Fibroblast of skin of abdomen (primary cell): ENCODE results near the gene AKIRIN1. TPM values are rescaled to one million over a fixed set of nuclear protein-coding genes. Genes with fewer than 3 reads are reported as not detected.
"Not testable (repeated sequence)": the region's sequence is repeated elsewhere in the genome, so short reads cannot be mapped to it uniquely, and the experiment has no call there.

Source experiments
- DNase-seq: peaks from one replicate; pipeline ENCODE4 v3.0.0-alpha.2; 2013
- polyA plus RNA-seq, 2 experiments: library from polyadenylated mRNA; unstranded; fragments of 120-200 nt; gene quantifications; one replicate each; pipeline ENCODE4 v1.2.1, GENCODE V29; 2013; ENCODE audit not compliant: insufficient read length in 2 of 2

The AKIRIN1 gene, protein sequence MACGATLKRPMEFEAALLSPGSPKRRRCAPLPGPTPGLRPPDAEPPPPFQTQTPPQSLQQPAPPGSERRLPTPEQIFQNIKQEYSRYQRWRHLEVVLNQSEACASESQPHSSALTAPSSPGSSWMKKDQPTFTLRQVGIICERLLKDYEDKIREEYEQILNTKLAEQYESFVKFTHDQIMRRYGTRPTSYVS
- polyA plus RNA-seq (2013, experiment 1 of 2; ENCODE audit: insufficient read length) = 51.5 TPM
- 53.0 TPM for polyA plus RNA-seq (2013, experiment 2 of 2; ENCODE audit: insufficient read length)

DNA sequence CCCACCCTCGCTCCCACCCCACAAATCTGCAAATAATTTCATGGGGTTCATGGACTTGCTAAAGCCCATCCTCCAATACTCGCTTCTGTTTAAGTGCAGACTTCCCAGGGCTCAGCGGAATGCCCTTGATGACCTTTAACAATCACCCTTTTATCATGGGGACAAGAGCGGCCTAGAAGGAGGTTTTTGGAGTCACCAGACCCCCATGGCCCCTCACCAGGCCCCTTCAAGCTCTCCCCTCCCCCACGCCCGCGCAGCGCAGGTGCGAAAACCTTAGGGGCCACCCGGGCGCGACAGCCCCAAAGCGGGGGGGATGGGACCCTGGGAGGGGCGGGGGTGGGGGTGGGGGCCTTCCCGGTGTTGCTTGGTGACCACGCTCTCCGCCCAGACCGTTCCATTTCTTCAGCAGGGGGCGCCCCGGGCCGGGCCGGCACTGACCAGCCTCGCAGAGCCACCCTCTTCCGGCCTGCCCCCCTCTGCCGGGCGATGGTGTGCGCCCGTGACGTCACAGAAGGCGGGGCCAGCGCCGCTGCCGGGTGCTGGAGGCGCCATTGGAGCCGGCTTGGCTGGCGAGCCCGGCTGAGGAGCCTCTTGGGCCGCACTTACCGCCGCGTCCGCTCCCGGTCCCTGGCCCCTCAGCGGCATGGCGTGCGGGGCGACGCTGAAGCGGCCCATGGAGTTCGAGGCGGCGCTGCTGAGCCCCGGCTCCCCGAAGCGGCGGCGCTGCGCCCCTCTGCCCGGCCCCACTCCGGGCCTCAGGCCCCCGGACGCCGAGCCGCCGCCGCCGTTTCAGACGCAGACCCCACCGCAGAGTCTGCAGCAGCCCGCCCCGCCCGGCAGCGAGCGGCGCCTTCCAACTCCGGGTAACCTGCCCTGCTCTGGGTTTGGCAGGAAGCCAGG is at the start of gene AKIRIN1:
Gene AKIRIN1 (plus strand): TSS at position 539 of the 900 bp plus-strand sequence. CDS start 105 bp downstream, at position 644.
- peak; percentile 98 for DNase-seq

- no peak for DNase-seq
Observed at GRCh38 chr1:38941527-38942019, 49.5 kb upstream of the AKIRIN1 start, which contains the start of gene RHBDL2. Gene RHBDL2, minus strand, starts transcription at chr1:38941830. Its CDS starts 22,618 bp downstream, at chr1:38919212.

DNA sequence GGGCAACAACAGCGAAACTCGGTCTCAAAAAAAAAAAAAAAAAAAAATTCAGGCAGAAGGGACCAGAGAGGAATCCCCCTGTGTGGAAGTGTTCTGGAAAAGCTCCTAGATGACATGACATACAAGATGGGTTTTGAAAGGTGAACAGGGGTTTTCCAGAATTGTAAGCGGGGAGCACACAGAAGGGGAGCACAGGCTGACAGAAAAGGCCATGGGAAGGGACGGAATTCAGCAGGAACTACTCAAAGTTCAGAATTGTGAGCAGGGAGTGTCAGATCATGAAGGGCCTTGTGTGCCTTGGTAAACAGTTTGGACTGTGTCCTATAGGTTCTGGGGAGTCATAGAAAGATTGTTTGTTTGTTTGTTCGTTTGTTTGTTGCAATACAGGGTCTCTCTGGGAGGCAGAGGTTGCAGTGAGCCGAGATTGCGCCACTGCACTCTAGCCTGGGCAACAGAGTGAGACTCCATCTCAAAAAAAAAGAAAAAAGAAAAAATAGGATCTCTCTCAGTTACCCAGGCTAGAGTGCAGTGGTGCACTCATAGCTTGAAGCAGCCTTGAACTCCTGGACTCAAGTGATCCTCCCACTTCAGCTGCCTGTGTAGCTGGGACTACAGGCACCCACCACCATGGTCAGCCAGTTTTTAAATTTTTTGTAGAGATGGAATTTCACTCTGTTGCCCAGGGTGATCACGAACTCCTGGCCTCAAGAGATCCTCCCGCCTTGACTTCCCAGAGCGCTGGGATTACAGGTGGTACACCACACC is 48.2 kb upstream of the AKIRIN1 start:
- DNase-seq = no peak

GRCh38 chr1:38944547-38944946 is 46.5 kb upstream of the AKIRIN1 start:
- no peak for DNase-seq

- DNase-seq = no peak
Observed at GRCh38 chr1:38950553-38950952, 40.5 kb upstream of the AKIRIN1 start.

DNA sequence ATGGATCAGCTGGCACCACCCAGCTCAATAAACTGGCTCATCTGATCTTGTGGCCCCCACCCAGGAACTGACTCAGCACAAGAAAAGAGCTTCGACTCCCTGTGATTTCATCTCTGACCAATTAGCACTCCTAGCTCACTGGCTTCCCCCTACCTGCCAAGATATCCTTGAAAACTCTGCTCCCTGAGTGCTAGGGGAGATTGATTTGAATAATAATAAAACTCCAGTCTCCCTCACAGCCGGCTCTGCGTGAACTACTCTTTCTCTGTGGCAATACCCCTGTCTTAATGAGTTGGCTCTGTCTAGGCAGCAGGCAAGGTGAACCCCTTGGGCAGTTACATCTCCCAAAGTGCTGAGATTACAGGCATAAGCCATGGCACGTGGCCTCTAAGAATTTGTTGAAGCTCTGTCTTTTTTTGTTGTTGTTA is 37.6 kb upstream of the AKIRIN1 start:
- DNase-seq = no peak

- DNase-seq = peak; percentile 33
Observed at GRCh38 chr1:38958967-38959366, 32.1 kb upstream of the AKIRIN1 start.

- DNase-seq = peak; percentile 81
Observed at GRCh38 chr1:38962113-38962512, 29.0 kb upstream of the AKIRIN1 start.

DNA sequence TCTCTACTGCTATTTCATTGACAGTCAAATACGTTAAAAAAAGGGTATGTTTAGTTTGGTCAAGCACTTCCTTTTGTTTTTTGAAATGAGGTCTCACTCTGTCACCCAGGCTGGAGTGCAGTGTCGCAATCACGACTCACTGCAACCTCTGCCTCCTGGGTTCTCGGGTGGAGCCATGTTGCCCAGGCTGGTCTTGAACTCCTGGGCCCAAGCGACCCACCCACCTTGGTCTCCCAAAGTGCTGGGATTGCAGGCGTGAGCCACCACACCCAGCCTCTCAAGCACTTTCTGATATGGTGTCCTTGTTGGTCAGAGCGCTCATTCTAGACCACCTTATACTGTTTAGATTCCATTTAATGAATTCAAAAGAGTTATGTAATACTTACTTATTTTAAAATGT is 28.5 kb upstream of the AKIRIN1 start:
- DNase-seq = peak; percentile 11

- DNase-seq = no peak
Observed at GRCh38 chr1:38964140-38964548, 26.9 kb upstream of the AKIRIN1 start.

DNA sequence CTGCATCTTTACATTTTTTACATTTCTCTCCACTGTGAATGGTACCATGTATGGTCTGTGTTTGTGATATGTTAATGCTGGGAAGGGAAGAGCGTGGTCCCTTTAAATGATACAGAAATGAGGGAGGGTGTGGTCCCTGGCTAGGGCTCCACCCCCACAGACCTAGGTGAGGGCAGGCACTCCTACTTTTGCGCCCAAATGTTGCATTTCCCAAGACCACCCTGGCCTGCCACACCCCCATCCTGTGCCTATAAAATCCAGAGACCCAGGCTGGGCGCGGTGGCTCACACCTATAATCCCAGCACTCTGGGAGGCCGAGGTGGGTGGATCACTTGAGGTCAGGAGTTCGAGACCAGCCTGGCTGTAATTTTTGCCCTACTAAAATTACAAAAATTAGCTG is 17.9 kb upstream of the AKIRIN1 start:
- DNase-seq = not testable (repeated sequence)

GRCh38 chr1:38973659-38974437 is 17.2 kb upstream of the AKIRIN1 start:
- no peak for DNase-seq

DNA sequence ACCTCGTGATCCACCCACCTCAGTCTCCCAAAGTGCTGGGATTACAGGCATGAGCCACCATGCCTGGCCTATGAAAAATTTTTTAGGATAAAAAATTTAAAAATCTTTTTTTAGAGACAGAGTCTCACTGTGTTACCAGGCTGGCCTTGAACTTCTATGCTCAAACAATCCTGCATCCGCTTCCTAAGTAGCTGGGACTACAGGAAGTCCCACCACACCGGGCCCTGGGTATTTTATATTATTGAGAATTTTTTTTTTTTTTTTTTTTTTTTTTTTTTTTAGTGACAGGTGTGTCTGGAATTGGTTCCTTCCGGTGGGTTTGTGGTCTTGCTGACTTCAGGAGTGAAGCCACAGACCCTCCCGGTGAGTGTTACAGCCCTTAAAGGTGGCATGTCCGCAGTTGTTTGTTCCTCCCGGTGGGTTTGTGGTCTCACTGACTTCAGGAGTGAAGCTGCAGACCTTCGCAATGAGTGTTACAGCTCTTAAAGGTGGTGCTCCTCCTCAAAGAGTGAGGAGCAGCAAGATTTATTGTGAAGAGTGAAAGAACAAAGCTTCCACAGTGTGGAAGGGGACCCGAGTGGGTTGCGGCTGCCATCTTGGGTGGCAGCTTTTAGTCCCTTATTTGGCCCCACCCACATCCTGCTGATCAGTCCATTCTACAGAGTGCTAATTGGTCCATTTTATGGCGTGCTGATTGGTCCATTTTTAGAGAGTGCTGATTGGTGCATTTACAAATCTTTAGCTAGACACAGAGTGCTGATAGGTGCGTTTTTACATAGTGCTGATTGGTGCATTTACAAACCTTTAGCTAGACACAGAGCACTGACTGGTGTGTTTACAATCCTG is 13.5 kb upstream of the AKIRIN1 start:
- not testable (repeated sequence) for DNase-seq

GRCh38 chr1:38978245-38978542 is 12.9 kb upstream of the AKIRIN1 start:
- not testable (repeated sequence) for DNase-seq

GRCh38 chr1:38979380-38979779 is 11.7 kb upstream of the AKIRIN1 start:
- not testable (repeated sequence) for DNase-seq

DNA sequence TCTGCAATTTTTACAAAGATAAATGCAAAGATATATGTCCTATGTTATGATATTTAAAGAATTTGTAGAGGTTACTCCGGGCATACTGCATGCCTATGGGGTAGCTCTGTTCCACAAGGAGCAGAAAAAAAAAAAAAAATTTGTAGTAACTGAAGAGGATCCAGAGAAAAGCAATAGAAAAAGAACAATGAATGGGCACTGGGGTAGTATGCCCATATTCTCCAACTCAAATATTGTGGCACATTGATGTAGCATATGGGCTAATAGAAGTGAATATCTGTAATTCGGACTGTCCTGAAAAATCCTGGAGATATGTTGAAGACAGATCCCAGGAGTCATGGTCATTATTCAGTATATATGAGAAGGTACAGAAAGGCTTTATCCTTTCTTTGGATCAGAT is 1.1 kb upstream of the AKIRIN1 start:
- no peak for DNase-seq

GRCh38 chr1:38990386-38990737 is 714 bp upstream of the AKIRIN1 start:
- no peak for DNase-seq

DNA sequence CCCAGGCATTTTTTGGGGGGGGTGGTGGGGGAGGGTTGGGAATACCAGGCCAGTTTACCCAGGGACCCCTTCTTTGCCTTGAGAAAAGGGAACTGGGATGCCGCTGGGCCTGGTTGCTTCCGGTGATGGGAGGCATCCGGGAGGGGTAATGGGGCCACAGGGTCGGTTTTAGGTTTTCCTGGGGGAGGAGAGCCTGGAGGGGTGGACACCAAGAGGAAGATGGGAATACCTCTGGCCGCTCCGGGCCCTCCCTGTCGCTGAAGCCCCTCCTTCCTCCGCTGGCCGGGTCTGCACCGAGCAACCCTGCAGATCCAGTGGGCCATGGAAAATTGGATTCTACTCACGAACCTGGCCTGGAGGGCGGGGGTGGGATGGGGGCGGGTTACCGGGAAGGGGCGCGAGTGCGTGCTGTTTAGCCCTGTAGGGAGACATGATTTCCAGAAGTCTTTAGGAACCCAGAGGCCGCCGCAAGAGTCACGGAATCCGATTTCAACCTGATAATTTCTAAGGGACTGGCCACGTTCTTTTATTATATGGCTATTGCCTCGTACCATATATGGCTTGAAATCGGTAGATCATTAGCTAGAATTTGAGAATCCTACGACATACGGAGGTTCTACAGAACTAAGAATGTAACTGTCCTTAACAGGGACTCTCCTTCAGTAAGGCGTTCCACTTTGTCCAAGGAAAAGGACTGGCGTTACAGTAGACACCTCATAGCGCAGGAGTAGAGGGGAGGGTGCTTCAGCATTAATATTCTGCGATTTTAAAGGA is 749 bp downstream of the AKIRIN1 start:
- DNase-seq = peak; percentile 29

DNA sequence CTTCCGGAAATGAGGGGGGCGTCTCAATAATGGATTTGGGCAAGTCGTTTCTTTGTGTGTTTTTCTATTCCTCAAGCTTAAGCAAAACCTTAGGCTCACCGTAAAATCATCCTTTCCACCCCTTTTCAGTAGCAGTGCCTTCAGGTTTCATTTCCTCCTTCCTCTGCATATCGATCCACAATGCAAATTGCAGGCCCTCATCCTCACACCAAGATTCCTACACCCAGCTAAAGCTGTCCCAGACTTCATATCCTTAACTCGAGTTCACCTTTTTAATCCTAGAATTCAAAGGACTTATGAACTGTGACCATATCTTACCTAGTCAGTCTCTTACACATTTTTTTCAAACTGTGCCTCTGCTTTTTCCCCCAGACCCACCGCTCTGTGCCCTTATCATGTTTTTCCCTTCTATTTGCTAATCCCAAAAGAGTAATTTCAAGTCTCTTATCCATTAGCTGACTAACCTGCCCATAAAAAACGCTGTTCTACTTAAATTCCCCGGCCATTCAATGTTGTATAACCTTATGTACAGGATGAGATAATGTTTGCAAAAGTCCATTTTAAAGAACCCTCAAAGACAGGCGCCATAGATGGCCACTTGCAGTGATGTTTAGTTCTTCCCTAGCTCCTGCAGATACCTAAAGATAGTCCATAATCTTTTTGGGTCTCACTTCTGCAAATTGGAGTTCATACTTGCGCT is 1.5 kb downstream of the AKIRIN1 start:
- DNase-seq = no peak

DNA sequence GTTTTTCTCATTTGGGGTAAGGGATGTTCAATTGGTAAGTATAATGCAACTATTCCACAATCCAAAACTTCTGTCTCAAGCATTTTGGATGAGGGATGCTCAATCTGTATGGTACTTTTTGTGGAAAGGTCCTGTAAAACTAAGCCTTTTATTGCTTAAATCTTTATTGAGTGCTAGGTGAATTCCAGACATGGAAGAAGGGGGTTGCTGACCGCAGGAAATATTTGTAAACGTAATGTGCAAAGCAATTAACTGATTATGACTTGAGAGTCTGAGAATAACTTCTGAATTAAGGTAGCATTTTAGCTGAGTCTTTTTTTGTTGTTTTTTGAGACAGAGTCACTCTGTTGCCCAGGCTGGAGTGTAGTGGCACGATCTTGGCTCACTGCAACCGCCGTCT is 3.1 kb downstream of the AKIRIN1 start:
- no peak for DNase-seq
